ENCODE results near the gene THBS3. TPM values are rescaled to one million over a fixed set of nuclear protein-coding genes. Genes with fewer than 3 reads are reported as not detected.
A peak's percentile ranks its signal among the peaks of the same experiment; 100 is the strongest.

The THBS3 gene
- polyA plus RNA-seq, 1 donor from 2014 or later = 99.6 TPM

DNA sequence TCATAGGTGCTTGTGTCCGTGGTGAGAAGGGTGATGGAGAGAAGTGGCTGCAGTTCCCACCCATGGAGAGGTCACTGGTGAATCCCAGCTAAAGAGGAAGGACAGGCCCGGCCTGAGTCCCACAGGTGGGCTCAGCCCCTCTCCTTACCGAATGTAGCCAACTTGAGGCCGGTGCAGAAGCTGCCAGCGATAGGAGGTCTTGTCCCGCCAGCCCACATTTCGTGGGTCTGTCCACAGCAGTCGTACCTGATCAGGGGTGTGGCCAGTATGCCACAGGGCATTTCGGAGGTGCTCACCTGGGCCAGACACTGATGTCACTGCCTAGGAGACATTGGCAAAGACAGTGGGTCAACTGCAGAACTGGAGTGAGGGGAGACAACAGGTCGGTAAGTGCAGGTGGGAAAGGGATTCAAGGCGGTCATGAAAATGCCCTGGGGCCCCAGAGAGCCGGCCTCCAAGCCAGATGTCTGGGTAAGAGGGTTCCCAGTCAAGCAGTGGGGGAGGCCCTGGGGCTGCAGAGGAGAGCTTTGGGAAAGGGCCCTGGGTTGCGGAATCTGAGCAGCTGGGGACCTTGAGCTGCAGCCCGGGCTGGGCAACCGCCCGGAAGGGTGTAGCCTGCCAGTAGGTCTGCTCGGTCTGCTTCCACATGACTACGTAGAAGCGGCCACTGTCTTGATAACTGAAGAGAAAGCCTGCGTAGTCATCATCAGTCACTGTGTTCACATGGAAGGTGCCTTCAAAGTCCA lies 10.6 kb downstream of the THBS3 start:
- Histone ChIP-seq H3K9ac (ENCODE audit: low read length) (no peak overlapping the region), H4K20me1 (ENCODE audit: insufficient read depth) (no peaks in the 10 kb centered on the region), H3K27me3 (ENCODE audit: insufficient read depth, low read depth, low read length) (no peaks in the 10 kb centered on the region), H3K79me2 (replicated peaks; ENCODE audit: insufficient read depth, low read length) (peaks cover 35% of the 10 kb centered on the region), H3K9me2 (ENCODE audit: insufficient read depth, low read length) (no peaks in the 10 kb centered on the region), H3F3A (ENCODE audit: insufficient read depth, low read length, poor library complexity, severe bottlenecking) (no peaks in the 10 kb centered on the region), H3K27ac (ENCODE audit: low read length) (no peak overlapping the region), H3K36me3 (ENCODE audit: insufficient read depth, low read length) (no peaks in the 10 kb centered on the region), H3K4me2 (ENCODE audit: low read length) (no peak overlapping the region), H2AFZ (ENCODE audit: low read depth, low read length) (no peak overlapping the region), H3K9me3 (ENCODE audit: low read length) (no peaks in the 10 kb centered on the region), H3K4me3 (ENCODE audit: low read length) (peak overlapping the region; percentile 68)
- TF ChIP-seq SMC3 (conservative IDR thresholded peaks at IDR 0.05; ENCODE audit: poor library complexity) = no peak
- TF ChIP-seq CTCF (IDR thresholded peaks at IDR 0.05; ENCODE audit: poor library complexity, severe bottlenecking) = no peak
- TF ChIP-seq, protein P1, sequence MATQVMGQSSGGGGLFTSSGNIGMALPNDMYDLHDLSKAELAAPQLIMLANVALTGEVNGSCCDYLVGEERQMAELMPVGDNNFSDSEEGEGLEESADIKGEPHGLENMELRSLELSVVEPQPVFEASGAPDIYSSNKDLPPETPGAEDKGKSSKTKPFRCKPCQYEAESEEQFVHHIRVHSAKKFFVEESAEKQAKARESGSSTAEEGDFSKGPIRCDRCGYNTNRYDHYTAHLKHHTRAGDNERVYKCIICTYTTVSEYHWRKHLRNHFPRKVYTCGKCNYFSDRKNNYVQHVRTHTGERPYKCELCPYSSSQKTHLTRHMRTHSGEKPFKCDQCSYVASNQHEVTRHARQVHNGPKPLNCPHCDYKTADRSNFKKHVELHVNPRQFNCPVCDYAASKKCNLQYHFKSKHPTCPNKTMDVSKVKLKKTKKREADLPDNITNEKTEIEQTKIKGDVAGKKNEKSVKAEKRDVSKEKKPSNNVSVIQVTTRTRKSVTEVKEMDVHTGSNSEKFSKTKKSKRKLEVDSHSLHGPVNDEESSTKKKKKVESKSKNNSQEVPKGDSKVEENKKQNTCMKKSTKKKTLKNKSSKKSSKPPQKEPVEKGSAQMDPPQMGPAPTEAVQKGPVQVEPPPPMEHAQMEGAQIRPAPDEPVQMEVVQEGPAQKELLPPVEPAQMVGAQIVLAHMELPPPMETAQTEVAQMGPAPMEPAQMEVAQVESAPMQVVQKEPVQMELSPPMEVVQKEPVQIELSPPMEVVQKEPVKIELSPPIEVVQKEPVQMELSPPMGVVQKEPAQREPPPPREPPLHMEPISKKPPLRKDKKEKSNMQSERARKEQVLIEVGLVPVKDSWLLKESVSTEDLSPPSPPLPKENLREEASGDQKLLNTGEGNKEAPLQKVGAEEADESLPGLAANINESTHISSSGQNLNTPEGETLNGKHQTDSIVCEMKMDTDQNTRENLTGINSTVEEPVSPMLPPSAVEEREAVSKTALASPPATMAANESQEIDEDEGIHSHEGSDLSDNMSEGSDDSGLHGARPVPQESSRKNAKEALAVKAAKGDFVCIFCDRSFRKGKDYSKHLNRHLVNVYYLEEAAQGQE (IDR thresholded peaks at IDR 0.05; ENCODE audit: borderline replicate concordance) = no peak
- TF ChIP-seq EZH2 (IDR thresholded peaks at IDR 0.05; ENCODE audit: borderline replicate concordance, insufficient read depth, low read length, poor library complexity, severe bottlenecking) = no peak
- no peak for TF ChIP-seq TAF1 (IDR thresholded peaks at IDR 0.05; ENCODE audit: low read depth)
- no peak for TF ChIP-seq RAD21 (conservative IDR thresholded peaks at IDR 0.05)
- no peak for TF ChIP-seq POLR2AphosphoS5 (IDR thresholded peaks at IDR 0.05)
- no peak for TF ChIP-seq EP300 (conservative IDR thresholded peaks at IDR 0.05; ENCODE audit: poor library complexity, severe bottlenecking)
- TF ChIP-seq MXI1 (conservative IDR thresholded peaks at IDR 0.05; ENCODE audit: poor library complexity, severe bottlenecking) = no peak

- Histone ChIP-seq H3K9ac (ENCODE audit: low read length) (peak overlapping the region; percentile 78), H3K9me3 (ENCODE audit: low read length) (no peaks in the 10 kb centered on the region), H4K20me1 (ENCODE audit: insufficient read depth) (no peaks in the 10 kb centered on the region), H3K4me3 (ENCODE audit: low read length) (peak overlapping the region; percentile 68), H3K36me3 (ENCODE audit: insufficient read depth, low read length) (no peaks in the 10 kb centered on the region), H3K4me2 (ENCODE audit: low read length) (peak overlapping the region; percentile 91), H3K27me3 (ENCODE audit: insufficient read depth, low read depth, low read length) (no peaks in the 10 kb centered on the region), H3F3A (ENCODE audit: insufficient read depth, low read length, poor library complexity, severe bottlenecking) (no peaks in the 10 kb centered on the region), H3K9me2 (ENCODE audit: insufficient read depth, low read length) (no peaks in the 10 kb centered on the region), H3K79me2 (replicated peaks; ENCODE audit: insufficient read depth, low read length) (peaks cover 35% of the 10 kb centered on the region), H2AFZ (ENCODE audit: low read depth, low read length) (no peak overlapping the region), H3K27ac (ENCODE audit: low read length) (peak overlapping the region; percentile 91)
- TF ChIP-seq EP300 (conservative IDR thresholded peaks at IDR 0.05; ENCODE audit: poor library complexity, severe bottlenecking) (no peak), CTCF (IDR thresholded peaks at IDR 0.05; ENCODE audit: poor library complexity, severe bottlenecking) (no peak), SMC3 (conservative IDR thresholded peaks at IDR 0.05; ENCODE audit: poor library complexity) (no peak), EZH2 (IDR thresholded peaks at IDR 0.05; ENCODE audit: borderline replicate concordance, insufficient read depth, low read length, poor library complexity, severe bottlenecking) (no peak), MXI1 (conservative IDR thresholded peaks at IDR 0.05; ENCODE audit: poor library complexity, severe bottlenecking) (no peak), RAD21 (conservative IDR thresholded peaks at IDR 0.05) (no peak), TAF1 (IDR thresholded peaks at IDR 0.05; ENCODE audit: low read depth) (no peak), POLR2AphosphoS5 (IDR thresholded peaks at IDR 0.05) (no peak)
- TF ChIP-seq, protein P1 (IDR thresholded peaks at IDR 0.05; ENCODE audit: borderline replicate concordance) = no peak
Observed at GRCh38 chr1:155196103-155196892, 11.4 kb downstream of the THBS3 start.

All from neural cell (in vitro differentiated cells).